ENCODE data around the gene LTB. TPM values are rescaled to one million over a fixed set of nuclear protein-coding genes. Genes with fewer than 3 reads are reported as not detected.
A peak's percentile ranks its signal among the peaks of the same experiment; 100 is the strongest.

LTB gene
- not detected in 2 replicates for total RNA-seq (2021)
- long read RNA-seq: 0 reads

- peak within 1 kb of the TSS; percentile 84 to 94 for H3K4me3 Mint-ChIP-seq
- peaks cover 31% of the 10 kb centered on the region for H3K27me3 Mint-ChIP-seq (ENCODE audit: low read depth)
- Histone ChIP-seq H3K79me2 (ENCODE audit: insufficient read depth, low read length) (no peaks in the 10 kb centered on the region), H3K18ac (ENCODE audit: insufficient read length, low read depth, low read length) (peak within 1 kb of the TSS; percentile 77), H3K9ac (ENCODE audit: extremely low read depth, insufficient read length, low read length) (peak within 1 kb of the TSS; percentile 29), H3T11ph (ENCODE audit: low read length) (no peak within 1 kb of the TSS), H4K5ac (ENCODE audit: insufficient read length, low read depth, low read length) (no peak within 1 kb of the TSS), H4K20me1 (ENCODE audit: control insufficient read depth, insufficient read depth, insufficient read length) (no peaks in the 10 kb centered on the region), H2BK120ac (ENCODE audit: low read depth, low read length, poor library complexity, severe bottlenecking) (no peak within 1 kb of the TSS), H3K14ac (ENCODE audit: insufficient read depth, low read length) (peak within 1 kb of the TSS; percentile 85), H2AFZ (ENCODE audit: low read length) (no peak within 1 kb of the TSS), H3K27ac (ENCODE audit: insufficient read length, low read depth, low read length) (no peak within 1 kb of the TSS), H3K23ac (ENCODE audit: insufficient read length, low read depth, low read length) (no peak within 1 kb of the TSS), H2BK5ac (ENCODE audit: insufficient read length, low read length) (no peak within 1 kb of the TSS), H2AK5ac (ENCODE audit: insufficient read length, low read length) (no peak within 1 kb of the TSS), H4K91ac (ENCODE audit: insufficient read length, low read depth, low read length) (no peak within 1 kb of the TSS), H3K79me1 (ENCODE audit: insufficient read depth, low read depth, low read length, poor library complexity, severe bottlenecking) (no peaks in the 10 kb centered on the region), H3K56ac (ENCODE audit: insufficient read length, low read depth, low read length) (no peak within 1 kb of the TSS), H3K9me3 (ENCODE audit: control insufficient read depth, low read depth, low read length) (no peaks in the 10 kb centered on the region), H3K4me2 (ENCODE audit: insufficient read depth, insufficient read length, low read length) (peak within 1 kb of the TSS; percentile 67), H2BK20ac (ENCODE audit: low read depth, low read length, poor library complexity, severe bottlenecking) (no peak within 1 kb of the TSS), H3K23me2 (ENCODE audit: insufficient read length, low read depth, low read length, poor library complexity, severe bottlenecking) (peaks cover 9% of the 10 kb centered on the region), H3K27me3 (ENCODE audit: insufficient read depth, low read length) (no peaks in the 10 kb centered on the region), H3K4me1 (ENCODE audit: insufficient read depth, low read length) (peaks cover 2% of the 10 kb centered on the region; the same call in 1 of the 2 replicates), H2BK15ac (ENCODE audit: low read depth, low read length) (no peak within 1 kb of the TSS), H3K4ac (ENCODE audit: low read depth, low read length) (no peak within 1 kb of the TSS), H2BK12ac (ENCODE audit: insufficient read length, low read depth, low read length) (no peak within 1 kb of the TSS), H4K8ac (replicated peaks; ENCODE audit: insufficient read length, low read depth, low read length) (no peak within 1 kb of the TSS)
- DNase-seq: no peak
- H3K27ac Mint-ChIP-seq: peak within 1 kb of the TSS; percentile 9 to 93 (median 23); a peak in 5 of 7 replicates
- no peaks in the 10 kb centered on the region; a peak in 1 of 5 replicates for H3K9me3 Mint-ChIP-seq
- no peak for TF ChIP-seq CTCF (conservative IDR thresholded peaks at IDR 0.05)
- peaks cover 34 to 38% of the 10 kb centered on the region in 2 experiments for H3K4me1 Mint-ChIP-seq
- WGBS (ENCODE audit: extremely low coverage, insufficient read length, low lambda C conversion rate): no CpG with 5 or more reads among the region's 3 CpGs
- H3K36me3 Mint-ChIP-seq (ENCODE audit: insufficient read depth in 1 of 3, low read depth in 3 of 3): no peaks in the 10 kb centered on the region
Measured at GRCh38 chr6:31582230-31582643, at the start of gene LTB. LTB (minus strand) TSS chr6:31582424; CDS start chr6:31582417, 7 bp downstream.
